Measurements from ENCODE around the gene RANBP3. TPM values are rescaled to one million over a fixed set of nuclear protein-coding genes. Genes with fewer than 3 reads are reported as not detected.

RANBP3 gene
- total RNA-seq, 1 experiment from 2014 or later, result 62.4 TPM

DNA sequence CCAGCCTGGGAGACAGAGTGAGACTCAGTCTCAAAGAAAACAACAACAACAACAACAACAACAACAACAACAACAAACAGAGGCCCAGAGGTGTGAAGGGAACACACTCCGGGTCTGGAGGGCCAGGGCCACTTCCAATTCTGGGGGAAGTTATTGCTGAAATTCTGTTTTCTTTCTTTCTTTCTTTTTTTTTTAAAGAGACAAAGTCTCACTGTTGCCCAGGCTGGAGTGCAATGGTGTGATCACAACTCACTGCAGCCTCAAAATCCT lies 67.4 kb downstream of the RANBP3 start:
- Histone ChIP-seq H3K4me3 (replicated peaks in 1 of 2; ENCODE audit: low read depth in 1 of 2, low read length in 2 of 2) (no peak overlapping the region), H3K9me3 (ENCODE audit: control insufficient read depth in 1 of 2, insufficient read depth in 1 of 2, low read depth in 1 of 2, low read length in 2 of 2) (no peaks in the 10 kb centered on the region), H3K79me2 (ENCODE audit: insufficient read depth, low read length) (no peaks in the 10 kb centered on the region), H3K4me2 (ENCODE audit: low read length) (no peak overlapping the region), H3K4me1 (ENCODE audit: control insufficient read depth in 1 of 2, insufficient read depth in 2 of 2, low read length in 2 of 2) (peaks cover 2 to 3% of the 10 kb centered on the region in 2 experiments; a peak in 2 of 4 replicates), H2AFZ (ENCODE audit: low read depth, low read length, poor library complexity, severe bottlenecking) (no peak overlapping the region), H3K27me3 (ENCODE audit: insufficient read depth, low read length) (no peaks in the 10 kb centered on the region), H4K20me1 (ENCODE audit: insufficient read depth) (no peaks in the 10 kb centered on the region), H3K27ac (ENCODE audit: low read depth, low read length) (no peak overlapping the region), H3K9me2 (ENCODE audit: insufficient read depth) (no peaks in the 10 kb centered on the region), H3K36me3 (ENCODE audit: control insufficient read depth in 1 of 2, insufficient read depth in 2 of 2, low read length in 2 of 2) (no peaks in the 10 kb centered on the region; a peak in 1 of 4 replicates), H3K9ac (ENCODE audit: low read length) (no peak overlapping the region)
- ChIA-PET POLR2A (no interaction called here), RAD21 (ENCODE audit: low non-redundant PET in 1 of 2, low total read pairs in 2 of 2, uncharacterized antibody in 2 of 2, unreplicated experiment in 2 of 2) (no interaction called here), CTCF (no interaction called here)
- TF ChIP-seq TCF7L2 (IDR thresholded peaks at IDR 0.05; ENCODE audit: borderline replicate concordance, extremely low read depth, insufficient read depth, insufficient read length), result no peak
- TF ChIP-seq SP1 (IDR thresholded peaks at IDR 0.05; ENCODE audit: low read depth), result no peak
- TF ChIP-seq YY1 (IDR thresholded peaks at IDR 0.05; ENCODE audit: extremely low read depth, insufficient replicate concordance, low read depth, low read length), result no peak
- no peak for TF ChIP-seq POLR2A (IDR thresholded peaks at IDR 0.05; ENCODE audit: borderline replicate concordance, extremely low read depth, insufficient read depth, insufficient read length)
- no peak for TF ChIP-seq ELF1 (IDR thresholded peaks at IDR 0.05; ENCODE audit: borderline replicate concordance, low read depth)
- TF ChIP-seq, protein P1, sequence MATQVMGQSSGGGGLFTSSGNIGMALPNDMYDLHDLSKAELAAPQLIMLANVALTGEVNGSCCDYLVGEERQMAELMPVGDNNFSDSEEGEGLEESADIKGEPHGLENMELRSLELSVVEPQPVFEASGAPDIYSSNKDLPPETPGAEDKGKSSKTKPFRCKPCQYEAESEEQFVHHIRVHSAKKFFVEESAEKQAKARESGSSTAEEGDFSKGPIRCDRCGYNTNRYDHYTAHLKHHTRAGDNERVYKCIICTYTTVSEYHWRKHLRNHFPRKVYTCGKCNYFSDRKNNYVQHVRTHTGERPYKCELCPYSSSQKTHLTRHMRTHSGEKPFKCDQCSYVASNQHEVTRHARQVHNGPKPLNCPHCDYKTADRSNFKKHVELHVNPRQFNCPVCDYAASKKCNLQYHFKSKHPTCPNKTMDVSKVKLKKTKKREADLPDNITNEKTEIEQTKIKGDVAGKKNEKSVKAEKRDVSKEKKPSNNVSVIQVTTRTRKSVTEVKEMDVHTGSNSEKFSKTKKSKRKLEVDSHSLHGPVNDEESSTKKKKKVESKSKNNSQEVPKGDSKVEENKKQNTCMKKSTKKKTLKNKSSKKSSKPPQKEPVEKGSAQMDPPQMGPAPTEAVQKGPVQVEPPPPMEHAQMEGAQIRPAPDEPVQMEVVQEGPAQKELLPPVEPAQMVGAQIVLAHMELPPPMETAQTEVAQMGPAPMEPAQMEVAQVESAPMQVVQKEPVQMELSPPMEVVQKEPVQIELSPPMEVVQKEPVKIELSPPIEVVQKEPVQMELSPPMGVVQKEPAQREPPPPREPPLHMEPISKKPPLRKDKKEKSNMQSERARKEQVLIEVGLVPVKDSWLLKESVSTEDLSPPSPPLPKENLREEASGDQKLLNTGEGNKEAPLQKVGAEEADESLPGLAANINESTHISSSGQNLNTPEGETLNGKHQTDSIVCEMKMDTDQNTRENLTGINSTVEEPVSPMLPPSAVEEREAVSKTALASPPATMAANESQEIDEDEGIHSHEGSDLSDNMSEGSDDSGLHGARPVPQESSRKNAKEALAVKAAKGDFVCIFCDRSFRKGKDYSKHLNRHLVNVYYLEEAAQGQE (IDR thresholded peaks at IDR 0.05; ENCODE audit: low read depth), result no peak
- no peak for TF ChIP-seq ZNF274 (IDR thresholded peaks at IDR 0.05; ENCODE audit: low read depth, low read length)
- TF ChIP-seq, protein P2, sequence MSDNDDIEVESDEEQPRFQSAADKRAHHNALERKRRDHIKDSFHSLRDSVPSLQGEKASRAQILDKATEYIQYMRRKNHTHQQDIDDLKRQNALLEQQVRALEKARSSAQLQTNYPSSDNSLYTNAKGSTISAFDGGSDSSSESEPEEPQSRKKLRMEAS (IDR thresholded peaks at IDR 0.05), result no peak
- TF ChIP-seq EGR1 (IDR thresholded peaks at IDR 0.05; ENCODE audit: low read depth), result no peak
- TF ChIP-seq, protein P3, sequence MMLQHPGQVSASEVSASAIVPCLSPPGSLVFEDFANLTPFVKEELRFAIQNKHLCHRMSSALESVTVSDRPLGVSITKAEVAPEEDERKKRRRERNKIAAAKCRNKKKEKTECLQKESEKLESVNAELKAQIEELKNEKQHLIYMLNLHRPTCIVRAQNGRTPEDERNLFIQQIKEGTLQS (IDR thresholded peaks at IDR 0.05), result no peak
- TF ChIP-seq CBX3 (IDR thresholded peaks at IDR 0.05; ENCODE audit: low read depth), result no peak
- TF ChIP-seq EZH2 (IDR thresholded peaks at IDR 0.05), result no peak
- no peak for TF ChIP-seq CEBPB (IDR thresholded peaks at IDR 0.05; ENCODE audit: low read depth)
- TF ChIP-seq EZH2phosphoT487 (IDR thresholded peaks at IDR 0.05; ENCODE audit: borderline replicate concordance), result no peak
- TF ChIP-seq, protein P4, sequence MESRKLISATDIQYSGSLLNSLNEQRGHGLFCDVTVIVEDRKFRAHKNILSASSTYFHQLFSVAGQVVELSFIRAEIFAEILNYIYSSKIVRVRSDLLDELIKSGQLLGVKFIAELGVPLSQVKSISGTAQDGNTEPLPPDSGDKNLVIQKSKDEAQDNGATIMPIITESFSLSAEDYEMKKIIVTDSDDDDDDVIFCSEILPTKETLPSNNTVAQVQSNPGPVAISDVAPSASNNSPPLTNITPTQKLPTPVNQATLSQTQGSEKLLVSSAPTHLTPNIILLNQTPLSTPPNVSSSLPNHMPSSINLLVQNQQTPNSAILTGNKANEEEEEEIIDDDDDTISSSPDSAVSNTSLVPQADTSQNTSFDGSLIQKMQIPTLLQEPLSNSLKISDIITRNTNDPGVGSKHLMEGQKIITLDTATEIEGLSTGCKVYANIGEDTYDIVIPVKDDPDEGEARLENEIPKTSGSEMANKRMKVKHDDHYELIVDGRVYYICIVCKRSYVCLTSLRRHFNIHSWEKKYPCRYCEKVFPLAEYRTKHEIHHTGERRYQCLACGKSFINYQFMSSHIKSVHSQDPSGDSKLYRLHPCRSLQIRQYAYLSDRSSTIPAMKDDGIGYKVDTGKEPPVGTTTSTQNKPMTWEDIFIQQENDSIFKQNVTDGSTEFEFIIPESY (IDR thresholded peaks at IDR 0.05; ENCODE audit: extremely low read depth, insufficient replicate concordance, low read length), result no peak
- no peak for TF ChIP-seq FOSL1 (IDR thresholded peaks at IDR 0.05; ENCODE audit: low read depth)
- intact Hi-C loops (cut with micrococcal nuclease), result no loop called here
- no peak for ATAC-seq
- no peak for DNase-seq (ENCODE audit: low read depth, low spot score)
- BruUV-seq (replicated peaks), result no TSS peak

Measured in HCT116 (cell line).